NCI-H748 (cell line): ENCODE results near the gene LRRC32.
"Not testable (repeated sequence)": the region's sequence is repeated elsewhere in the genome, so short reads cannot be mapped to it uniquely, and the experiment has no call there.

Experiments
- DNase-seq: peaks from one replicate; lab custom pipeline; 2025; ENCODE audit not compliant: unreplicated experiment; lab: John Stamatoyannopoulos, UW

LRRC32 gene

DNA sequence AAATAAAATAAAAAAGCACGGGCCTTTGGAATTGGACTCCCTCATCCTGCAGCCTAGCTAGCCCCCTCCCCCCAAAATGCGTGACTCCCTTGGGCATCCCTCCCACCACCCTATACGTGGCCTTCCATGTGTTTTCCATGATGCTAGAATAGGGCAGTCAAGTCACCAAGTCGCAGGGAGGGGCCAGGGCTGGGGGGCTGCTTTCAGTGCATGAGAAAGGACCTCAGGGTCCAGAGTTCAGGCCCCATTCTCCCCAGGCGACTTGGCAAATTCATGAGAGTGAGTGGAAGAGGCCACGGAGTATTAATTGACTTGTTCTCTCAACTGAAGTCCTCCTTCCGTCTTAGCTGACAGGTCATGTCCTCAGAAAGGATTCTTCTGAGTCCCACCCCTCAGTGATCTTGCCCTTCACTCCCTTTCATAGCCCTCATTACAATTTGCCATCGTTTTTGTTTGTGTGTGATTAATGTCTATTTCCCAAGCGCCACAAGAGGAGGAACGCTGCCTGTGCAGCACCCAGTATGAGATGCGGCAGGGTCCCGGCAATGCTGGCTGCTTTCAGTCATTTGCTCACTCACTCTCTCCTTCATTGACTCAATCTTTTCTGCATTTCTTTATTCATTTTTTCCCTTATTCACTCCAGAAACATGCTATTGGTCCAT is 17.4 kb downstream of the LRRC32 start:
- no peak for DNase-seq

DNA sequence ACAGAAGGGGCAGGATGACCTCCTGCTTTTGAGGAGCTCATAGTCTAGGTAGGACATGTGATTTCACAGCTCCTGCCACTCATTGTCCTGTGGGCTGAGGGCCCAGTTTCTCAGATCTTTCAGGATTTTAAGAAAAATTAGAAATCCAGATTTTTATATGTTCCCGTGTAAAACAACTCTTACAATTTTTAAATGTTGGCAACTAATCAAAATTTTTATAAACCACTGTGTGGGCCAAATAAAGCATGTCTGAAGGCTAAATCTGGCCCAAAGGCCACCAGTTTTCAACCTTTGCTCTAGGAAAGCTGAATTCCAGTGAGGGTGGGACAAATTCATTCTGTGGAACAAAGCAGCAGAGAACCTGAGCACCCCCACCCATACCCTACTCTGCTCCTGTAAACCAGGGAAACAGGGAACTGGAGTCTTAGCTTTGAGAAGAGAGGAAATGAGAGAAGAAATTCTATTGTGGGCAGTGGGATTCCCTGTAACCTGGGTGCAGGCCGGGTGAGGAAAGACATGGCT is 20.6 kb downstream of the LRRC32 start:
- no peak for DNase-seq

DNA sequence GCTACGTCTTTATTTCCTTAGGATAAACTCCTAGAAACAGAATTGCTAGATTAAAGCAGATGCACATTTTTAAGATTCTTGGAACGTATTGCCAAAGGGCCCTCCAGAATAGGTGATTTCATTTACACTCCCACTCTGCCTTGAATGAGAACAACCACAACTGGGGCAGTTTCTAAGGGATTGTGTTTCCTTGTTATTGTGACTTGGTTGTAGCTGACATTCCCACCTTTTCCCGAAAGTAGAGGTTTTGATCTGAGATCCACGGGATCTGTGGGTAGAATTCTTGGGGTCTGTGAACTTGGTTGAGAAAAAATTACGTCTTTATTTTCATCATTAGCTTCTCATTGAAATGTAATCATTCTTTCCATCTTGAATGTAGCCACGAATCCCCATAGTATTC is 21.5 kb downstream of the LRRC32 start:
- DNase-seq: no peak

DNA sequence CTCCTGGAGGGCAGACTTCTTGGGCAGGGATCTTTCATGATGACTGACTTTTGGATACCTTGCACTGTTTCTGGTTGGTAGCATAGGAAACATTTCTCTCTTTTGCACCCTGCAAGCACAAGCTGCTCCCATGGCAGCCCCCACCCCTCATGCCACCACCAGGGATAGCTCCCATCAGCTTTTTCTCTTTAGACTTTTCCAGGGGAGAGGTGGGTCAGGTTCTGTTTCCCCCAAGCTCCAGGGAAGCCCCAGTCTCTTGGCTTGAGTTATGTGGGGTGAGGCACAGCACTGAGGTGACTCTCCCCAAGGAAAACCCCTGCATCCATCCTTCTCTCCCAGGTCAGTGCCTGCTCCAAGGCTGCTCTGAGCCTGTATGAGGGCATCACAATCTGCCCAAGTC is 22.5 kb downstream of the LRRC32 start:
- DNase-seq: no peak

DNA sequence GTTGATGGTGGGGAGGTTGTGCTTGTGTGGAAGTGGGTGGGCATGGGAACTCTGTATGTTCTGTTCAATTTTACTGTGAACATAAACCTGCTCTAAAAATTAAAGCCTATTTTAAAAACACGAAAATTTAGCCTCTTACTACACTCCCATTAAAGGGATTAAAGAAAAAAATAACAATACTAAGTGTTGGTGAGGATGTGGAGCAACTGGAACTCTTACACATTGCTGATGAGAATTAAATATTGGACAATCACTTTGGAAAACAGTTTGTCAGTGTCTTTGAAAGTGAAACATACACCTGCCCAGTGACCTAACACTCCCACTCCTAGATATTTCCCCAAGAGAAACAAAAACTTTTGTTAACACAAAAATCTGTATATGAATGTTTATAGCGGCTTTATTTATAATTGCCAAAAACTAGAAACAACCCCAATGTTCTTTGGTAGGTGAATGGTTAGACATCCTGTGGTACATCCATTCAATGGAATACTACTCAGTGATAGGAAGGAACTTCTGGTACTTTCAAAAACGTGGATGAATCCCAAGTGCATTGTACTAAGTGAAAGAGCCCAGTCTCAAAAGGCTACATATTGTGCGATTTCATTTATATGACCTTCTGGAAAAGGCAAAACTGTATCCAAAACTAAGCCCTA is 23.5 kb downstream of the LRRC32 start:
- no peak for DNase-seq

DNA sequence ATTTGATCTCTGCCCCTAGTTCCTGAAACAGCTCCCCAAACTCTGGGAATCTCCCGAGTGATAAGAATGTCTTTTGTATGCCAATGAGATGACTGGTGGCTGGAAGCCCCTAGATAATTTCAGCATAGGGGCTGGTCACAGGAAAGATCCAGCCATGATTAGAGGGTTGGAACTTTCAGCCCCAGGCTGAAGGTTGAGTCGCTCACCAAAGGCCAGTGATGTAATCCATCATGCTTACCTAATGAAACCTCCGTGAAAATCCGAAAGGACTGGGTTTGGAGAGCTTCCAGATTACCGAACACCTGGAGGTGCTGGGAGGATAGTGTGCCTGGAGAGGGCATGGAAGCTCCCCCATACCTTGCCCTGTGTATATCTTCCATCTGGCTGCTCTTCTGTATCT is 26.0 kb downstream of the LRRC32 start:
- no peak for DNase-seq

DNA sequence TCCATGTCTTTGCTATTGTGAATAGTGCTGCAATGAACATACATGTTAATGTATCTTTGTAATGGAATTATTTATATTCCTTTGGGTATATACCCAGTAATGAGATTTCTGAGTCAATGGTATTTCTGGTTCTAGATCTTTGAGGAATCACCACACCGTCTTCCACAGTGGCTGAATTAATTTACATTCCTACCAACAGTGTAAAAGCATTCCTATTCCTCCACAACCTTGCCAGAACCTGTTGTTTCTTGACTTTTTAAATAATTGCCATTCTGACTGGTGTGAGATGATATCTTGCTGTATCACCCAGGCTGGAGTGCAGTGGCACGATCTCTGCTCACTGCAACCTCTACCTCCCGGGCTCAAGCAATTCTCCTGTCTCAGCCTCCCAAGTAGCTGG is 26.8 kb downstream of the LRRC32 start:
- DNase-seq: not testable (repeated sequence)

DNA sequence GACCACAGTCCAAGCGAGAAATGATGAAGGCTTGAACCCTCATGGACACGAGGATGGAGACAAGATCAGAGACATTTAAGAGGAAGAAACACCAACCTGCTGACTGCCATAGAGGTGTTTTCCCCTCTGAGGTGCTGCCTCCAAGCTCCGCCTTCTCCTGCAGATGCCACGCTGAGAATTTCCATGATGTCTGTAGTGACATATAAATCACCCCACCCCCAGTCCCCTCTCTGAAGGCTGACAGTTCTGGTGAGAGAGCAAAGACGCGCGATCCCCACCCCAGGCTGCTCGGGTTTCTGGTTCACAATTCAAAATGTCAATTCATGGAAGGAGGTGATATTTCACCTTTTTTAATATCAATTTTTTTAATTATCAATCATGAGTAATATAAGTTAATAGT is 28.2 kb downstream of the LRRC32 start:
- no peak for DNase-seq

DNA sequence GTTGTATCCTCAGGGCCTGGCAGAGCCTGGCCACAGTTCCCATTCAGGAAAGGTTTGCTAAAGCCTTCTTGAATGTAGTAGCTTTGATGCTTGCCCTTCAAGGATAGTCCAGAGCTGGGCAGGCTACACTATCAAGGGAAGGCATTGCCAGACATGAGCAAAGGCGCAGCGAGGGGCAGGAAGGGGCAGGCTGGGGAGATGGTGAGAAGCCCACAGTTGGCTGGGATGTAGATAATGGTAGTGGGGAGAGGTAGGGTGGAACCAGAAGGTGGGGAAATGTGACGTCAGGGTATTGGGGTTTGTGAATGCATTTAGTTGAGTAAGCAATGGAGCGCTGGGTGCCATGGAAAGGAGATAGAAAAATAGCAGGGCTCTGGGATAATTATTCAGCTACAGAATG is 28.6 kb downstream of the LRRC32 start:
- DNase-seq: no peak

DNA sequence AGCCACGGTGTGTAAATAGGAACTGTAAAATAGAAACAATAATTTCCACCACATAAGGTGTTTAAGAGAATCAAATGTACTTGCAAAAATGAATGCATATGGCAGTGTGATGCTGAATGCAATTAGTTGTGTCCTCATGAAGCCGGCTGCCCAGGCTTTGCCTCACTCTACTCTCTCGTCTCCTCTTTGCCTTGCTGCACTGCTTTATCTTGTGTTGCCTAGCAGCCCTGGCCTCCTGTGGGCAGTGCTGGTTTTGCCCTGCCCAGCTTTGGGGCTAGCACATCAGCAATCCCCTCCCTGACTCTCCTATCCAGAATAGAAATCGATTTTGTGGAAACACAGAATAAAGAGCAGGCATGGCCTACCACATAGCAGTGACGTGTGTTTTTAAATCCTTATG is 30.0 kb downstream of the LRRC32 start:
- peak; percentile 13 for DNase-seq

DNA sequence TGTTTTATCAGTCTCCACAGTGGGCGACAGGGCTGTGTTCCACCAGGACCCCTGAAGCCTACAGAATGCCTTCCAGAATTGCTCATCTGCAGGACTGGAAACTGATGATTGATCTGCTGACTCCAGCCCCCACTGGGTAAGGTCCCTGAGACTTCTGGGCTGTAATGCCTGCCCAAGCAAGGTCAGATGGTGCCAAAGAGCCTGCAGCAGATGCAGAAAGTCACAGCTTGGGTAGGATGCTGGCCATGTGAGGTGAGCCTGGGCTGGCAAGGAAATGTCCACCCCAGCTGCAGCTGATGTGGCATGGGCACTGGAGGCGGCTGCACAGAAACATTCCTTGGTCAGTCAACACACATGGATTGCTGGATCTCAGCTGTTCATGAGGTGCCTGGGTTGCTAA is 30.9 kb downstream of the LRRC32 start:
- DNase-seq: no peak

DNA sequence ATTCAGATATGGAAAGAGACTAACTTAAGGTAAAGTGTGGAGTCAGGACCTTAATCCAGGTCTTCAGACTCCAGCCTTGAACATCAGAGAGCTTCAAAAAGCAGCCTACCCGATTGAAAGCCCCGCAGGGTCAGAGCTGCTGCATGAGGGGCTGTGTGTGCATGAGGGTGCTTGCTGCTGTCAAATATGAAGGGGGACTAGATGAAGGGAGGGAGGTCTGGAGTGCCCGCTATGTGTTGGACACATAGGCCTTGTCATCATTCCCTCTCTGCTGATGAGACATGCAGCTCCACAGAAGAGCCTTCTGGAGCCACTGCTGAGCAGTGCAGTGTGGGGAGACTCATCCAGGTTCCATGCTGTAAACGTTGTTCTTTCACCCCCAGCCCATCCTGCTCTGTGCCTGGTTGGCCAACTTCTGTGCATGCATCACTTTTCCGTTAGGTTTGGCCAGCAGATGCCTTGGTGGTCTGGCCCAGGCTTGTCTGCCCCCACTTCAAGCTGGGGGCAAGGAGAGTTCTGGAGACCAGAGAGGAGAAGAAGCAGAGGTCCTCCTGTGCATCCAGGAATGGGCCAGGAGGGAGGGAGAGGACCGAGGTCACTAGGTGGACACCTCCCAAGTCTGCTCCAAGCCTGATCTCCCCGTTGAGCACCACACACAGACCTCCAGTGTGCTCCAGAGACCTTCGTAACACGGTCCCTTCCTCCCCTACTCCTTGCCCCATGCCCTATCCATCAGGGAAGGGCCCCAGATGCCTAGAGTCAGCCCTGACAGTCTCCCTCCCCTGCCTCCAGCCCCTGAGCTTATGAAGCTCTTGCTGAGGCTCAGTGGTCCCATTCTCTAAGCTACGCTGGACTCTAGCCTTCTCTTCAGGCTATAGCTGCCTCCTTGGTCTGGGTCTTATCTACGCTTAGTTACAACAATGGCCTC is 32.0 kb downstream of the LRRC32 start:
- no peak for DNase-seq

DNA sequence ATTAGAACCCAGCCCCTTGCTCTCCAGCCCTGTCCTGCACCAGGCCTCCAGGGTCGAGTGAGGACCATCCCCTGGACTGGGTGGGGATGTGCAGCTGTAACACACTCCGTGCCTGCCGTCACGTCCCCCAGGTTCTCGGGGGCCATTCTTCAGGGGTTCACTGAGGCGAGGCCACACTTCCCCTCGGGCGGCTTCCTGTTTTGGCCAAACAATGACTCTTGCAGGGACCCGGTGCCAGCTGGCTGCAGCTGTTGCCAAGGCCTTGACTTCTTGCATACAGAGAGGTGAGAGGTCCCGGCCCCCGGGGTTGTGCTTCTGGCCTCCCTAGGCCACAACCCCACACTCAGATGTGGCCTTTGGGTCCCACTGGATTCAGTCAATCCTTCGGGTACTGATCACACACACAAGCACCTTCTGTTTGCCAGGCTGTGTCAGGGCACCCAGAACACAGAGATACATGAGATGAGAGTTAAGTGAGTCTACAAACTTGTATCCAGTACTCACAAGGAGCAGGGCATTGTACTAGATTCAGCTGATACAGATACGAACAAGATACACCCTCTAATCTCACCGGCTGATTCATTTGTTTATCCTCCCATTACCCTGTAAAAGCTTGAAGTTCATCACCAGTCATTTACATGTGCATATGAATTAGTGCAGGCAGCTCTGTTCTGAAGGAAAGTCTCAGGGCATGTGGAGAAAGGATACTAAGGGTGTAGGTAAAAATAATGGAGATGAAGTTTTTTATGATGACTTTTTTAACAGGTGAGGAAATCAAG is 32.9 kb downstream of the LRRC32 start:
- DNase-seq: no peak

DNA sequence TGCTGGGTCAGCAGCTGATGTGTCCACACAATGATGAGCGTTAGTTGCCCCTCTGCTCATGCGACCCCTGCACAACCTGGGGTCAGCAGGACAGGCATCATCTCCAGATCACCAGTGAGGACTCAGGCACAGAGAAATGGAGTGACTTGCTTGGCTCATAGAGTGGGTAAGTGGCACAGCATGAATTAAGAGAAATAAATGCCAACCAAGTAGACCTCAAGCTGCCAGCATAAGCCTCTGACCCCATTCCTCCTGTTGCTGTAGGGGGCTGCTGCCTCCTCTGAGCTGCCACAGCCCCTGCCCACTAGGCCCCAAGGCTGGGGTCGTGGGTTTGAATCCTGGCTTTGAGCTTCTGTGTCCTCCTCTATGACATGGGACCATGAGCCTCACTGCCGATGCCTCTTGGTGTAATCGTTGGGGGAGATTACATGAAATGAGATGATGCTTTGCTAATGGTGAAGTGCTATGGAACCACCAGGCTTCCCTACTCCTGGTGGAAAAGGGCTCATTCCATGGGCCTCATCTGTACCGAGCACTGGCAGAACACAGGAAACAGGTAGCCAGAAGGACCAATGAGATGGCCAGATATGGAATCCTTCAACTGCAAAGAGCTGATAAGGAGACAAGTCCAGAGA is 33.6 kb downstream of the LRRC32 start:
- DNase-seq: no peak

DNA sequence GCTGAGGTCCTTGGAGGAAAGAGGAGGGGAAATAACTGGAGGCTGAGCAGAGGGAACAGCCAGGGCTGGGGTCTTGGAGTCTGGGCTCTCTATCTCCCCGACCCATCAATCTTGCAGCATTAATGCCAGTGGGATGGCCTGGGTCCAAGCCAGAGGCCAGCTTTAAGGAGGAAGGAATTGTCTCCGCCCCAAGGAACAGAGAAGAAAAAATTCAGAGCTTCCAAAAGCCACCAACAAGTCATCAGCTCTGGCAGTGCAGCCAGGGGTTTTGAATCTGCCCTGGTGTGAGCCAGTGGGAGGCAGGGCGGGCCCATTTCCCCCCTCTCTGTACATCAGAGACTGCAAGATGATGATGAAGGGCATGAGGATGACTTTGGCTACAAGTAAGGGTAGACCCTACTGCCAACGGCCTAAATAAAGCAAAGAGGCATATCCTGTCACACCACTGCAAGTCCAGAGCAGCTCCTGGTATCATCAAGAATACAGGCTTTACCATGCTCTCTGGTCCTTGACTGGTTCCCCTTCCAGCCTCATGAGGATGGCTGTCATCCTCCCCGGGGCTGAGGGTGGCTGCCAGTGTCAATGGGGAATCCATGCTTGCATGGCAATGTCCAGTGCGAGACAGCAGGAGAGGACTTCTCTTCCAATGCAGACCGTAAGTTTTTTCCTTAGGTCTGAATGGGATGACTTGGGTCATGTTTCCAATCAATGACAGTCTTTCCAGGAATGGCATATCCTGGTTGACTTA is 34.4 kb downstream of the LRRC32 start:
- no peak for DNase-seq

DNA sequence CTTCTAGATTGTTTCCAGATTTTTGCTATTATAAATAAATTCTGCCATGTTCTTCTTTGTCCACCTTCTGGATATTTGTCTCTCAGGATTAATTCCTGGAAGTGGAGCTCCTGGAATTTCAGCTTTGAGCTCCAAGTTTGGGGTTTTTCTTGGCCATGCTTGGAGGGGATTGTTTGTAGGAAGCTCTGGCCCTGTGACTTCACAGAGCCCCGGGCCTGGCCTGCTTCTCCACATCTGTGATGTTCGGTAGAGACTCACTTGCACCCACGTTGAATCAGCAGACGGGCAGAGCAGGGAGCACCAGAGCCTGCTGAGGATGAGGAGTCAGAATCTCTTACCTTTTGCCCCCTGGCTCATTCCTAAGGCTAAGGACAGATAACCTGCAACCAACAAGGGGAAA is 35.7 kb downstream of the LRRC32 start:
- no peak for DNase-seq

DNA sequence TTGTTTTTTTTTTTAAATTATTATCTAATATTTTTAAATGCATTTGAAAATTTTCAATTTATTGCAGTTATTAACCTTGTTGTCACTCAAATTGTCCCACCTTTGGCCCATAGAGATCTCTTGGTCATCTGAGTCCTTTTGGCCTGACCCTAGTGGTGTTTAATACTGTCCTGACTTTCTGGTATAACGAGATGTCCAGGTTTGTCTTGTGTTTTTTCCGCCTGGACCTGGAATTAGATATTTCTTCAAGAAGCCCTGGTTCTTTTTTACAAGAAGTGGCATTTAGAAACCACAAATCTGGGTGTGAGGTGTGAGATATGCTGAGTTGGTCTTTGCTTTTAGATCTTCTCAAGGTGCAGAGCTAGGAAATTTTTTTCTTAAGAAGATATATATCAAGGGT is 38.1 kb downstream of the LRRC32 start:
- no peak for DNase-seq

DNA sequence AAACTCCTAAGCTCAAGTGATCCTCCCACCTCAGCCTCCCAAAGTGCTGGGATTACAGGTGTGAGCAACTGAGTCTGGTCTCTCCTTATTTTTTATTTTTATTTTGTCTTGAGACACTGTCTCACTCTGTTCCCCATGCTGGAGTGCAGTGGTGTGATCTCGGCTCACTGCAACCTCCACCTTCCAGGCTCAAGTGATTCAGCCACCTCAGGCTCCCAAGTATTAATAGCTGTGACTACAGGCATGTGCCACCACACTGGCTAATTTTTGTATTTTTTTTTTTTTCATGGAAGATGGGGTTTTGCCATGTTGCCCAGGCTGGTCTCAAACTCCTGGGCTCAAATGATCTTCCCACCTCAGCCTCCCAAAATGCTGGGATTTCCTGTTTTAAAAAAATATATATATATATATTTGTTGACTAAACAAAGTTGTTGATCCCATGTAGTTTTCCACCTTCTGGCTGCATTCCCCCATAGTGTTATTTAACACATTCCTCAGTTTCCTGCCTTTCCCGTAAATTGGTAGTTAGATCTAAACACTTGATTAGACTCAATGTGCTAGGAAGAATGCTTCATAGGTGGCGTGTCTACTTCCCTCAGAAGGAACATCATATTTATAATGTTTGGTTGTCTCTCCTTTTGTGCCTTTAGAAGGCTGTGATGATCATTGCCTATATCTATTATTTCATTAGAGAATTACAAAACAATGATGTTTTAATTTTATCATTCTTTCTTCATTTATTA is 38.8 kb downstream of the LRRC32 start:
- no peak for DNase-seq

DNA sequence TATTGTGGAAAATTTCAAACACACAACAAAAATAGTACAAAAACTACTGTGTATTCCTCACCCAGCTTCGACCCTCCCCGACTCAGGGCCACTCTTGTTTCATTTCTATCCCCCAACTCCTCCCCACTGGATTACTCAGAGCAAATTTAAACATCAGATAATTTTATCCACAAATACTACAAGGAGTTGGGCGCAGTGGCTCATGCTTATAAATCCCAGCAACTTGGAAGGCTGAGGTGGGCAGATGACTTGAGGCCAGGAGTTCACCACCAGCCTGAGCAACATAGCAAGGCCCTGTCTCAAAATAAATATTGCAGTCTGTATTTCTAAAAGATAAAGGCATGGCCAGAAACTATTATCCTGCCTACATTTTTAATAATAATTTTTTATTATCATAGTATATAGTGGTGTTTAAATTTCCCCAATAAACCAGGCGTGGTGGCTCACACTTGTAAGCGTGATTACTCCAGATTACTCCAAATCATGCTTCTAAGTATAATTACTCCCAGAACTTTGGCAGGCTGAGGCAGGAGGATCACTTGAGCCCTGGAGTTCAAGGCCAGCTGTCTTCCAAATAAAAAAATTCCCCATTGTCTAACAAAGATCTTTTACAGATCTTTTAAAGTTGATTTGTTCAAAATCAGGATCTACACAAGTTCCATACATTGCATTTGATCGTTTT is 39.8 kb downstream of the LRRC32 start:
- DNase-seq: no peak
